GM19324 (cell line): ENCODE data around the gene MUSK.
"Not testable (repeated sequence)": the region's sequence is repeated elsewhere in the genome, so short reads cannot be mapped to it uniquely, and the experiment has no call there.

Experiments used
- ATAC-seq: cut with Tn5 transposase; IDR thresholded peaks from one replicate; pipeline ENCODE4 v1.9.1; 2021; ENCODE audit warnings: mild to moderate bottlenecking, moderate library complexity; ENCODE audit not compliant: unreplicated experiment, low FRiP score

Gene MUSK

DNA sequence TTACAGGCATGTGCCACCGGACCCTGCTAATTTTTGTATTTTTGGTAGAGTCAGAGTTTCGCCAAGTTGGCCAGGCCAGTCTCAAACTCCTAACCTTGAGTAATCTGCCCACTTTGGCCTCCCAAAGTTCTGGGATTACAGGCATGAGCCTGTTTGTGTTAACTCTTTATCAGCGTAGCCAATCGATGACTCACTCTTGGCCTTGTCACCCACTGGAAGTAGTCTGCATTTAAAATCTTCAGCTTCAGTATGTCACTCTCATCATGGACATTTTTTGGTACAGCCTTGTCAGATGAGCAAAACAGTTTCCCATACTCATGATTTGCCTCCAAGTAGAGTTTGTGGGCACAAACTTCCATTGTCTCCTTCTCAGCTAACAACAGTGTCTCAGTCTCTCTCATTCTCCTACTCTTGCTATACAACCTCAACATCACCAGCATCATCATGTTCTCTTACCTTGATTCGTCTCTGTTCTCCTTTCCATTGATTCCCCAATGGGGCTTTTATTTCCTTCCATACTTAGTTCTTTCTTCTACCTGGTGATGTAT, 22.5 kb downstream of the MUSK start:
- ATAC-seq, result no peak

DNA sequence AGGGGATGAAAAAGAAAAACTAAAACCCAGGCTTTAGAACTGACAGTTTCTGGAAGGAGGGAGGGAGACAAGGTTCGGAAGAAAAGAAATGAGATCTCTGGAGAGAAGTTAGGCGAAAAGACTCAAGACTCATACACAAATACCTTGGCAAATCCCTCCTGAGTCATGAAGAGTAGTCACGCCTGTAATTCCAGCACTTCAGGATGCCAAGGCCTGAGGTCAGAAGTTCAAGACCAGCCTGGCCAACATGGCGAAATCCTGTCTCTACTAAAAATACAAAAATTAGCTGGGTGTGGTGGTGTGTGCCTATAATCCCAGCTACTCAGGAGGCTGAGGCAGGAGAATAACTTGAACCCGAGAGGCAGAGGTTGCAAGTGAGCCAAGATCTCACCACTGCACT, 27.3 kb downstream of the MUSK start:
- not testable (repeated sequence) for ATAC-seq

- no peak for ATAC-seq
Observed at GRCh38 chr9:110700953-110701352, 32.4 kb downstream of the MUSK start.

- no peak for ATAC-seq
Observed at GRCh38 chr9:110703669-110704068, 35.1 kb downstream of the MUSK start.

GRCh38 chr9:110707419-110707818, 38.8 kb downstream of the MUSK start:
- no peak for ATAC-seq

GRCh38 chr9:110710420-110710819, 41.8 kb downstream of the MUSK start:
- no peak for ATAC-seq

GRCh38 chr9:110712955-110713354, 44.4 kb downstream of the MUSK start:
- no peak for ATAC-seq

GRCh38 chr9:110714314-110714713, 45.7 kb downstream of the MUSK start:
- no peak for ATAC-seq

GRCh38 chr9:110728058-110728457, 59.5 kb downstream of the MUSK start:
- ATAC-seq, result no peak

GRCh38 chr9:110729641-110730040, 61.0 kb downstream of the MUSK start:
- ATAC-seq, result no peak

- ATAC-seq, result no peak
Observed at GRCh38 chr9:110731437-110732028, 62.9 kb downstream of the MUSK start.

DNA sequence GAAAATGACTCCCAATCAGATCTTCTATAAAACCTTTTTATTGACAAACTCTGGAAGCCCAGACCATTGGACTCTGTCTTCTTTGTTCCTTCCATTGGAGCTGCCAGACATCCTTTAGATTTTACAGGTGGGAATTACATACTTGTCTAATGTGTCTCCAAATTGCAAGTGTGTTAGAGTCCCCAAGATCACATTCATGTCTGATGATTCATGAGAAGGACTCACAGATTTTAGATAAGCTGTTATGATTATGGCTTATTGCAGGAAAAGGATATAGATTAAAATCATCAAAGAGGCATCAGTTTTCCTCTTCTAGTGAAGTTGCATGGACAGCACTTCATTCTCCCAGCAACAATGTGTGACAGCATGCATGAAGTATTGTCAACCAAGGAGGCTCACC, 70.4 kb downstream of the MUSK start:
- ATAC-seq, result no peak

DNA sequence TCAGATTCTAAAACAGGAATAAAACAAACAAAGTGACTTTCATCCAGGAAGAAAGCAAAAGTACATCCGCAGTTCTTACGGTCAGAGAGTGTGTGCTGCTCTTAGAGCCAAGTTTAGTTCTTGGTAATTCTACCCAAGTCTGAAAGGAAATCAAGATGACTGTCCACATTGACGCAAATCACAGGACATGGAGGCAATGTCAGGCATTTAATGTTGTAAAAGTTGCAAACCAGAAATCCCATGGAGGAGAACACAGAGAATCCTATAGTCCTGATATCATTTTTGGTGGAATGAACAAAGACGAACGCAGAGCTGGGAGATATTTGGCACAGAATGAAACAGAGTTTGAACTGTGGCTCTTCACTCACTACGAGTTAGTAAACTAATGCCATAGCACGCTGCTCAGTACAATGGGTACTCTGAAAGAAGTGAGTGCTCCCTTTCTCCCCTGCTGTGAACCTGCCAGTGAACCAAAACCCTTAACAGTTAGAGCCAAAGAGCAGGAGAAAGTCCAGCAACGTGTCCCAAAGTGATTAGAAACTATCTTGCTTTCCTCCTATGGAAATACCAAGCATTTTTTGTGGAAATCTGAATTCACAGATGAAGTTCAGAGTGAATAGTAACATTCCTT, 74.3 kb downstream of the MUSK start:
- no peak for ATAC-seq

DNA sequence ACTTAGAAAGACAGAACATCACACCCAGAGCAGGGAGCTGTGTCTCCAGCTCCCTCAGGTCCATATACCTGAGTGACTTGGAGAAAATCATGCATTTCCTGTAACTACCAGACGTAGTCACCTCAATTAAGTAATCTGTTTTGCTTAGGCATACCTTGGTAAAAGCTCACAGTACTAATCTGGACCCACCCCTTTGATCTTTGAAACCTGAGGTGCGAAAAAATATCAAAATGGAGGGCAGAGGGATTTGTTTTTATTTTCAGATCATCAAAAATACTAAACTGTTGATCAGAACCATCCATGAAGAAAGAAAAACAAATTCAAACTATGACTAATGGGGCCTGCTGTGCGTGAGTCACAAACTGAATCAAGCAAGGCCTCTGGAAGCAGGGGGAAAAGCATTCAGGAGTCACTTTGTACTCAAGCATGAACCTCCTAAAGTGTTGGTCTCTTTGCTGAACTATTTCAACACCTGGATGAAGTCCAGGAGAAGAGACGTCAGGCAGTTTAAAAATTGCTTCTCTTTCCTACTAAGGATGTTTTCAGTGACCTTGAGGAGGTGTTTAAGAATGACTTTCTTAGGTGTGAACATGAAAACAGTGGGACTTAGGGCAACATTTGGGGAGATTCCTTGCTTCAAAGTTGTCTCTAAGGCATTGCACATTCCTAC, 76.3 kb downstream of the MUSK start:
- no peak for ATAC-seq

- ATAC-seq, result no peak
Observed at GRCh38 chr9:110745676-110746075, 77.1 kb downstream of the MUSK start.

DNA sequence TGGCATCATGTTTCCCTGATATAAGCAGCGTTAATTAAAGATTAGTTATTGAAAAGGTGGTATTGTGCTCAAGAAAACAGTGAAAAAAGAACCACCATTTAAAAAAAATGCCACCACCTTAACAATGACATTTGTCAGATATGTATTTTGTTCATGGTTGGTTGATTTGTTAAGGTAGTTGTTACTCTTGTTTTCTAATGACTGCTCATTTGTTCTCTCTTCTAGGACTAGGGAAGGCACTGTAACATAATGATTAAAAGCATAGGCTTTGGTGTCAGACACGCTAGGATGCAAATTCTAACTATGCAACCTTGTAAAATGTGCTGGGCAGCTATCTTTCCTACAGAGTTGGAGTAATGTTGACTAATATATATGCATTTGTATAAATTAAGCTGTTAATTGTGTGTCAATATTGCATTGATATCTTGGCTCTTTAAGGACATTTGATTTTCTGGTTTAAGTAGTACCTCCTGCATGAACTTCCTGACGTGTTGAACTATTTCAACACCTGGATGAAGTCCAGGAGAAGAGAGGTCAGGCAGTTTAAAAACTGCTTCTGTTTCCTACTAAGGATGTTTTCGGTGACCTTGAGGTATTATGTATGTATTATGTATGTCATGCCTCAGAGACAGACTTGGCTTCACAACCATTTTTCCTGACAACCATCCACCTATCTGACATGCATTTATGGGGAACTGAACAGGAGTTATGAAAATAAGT, 77.8 kb downstream of the MUSK start:
- ATAC-seq, result no peak

- no peak for ATAC-seq
Observed at GRCh38 chr9:110748251-110748893, 79.8 kb downstream of the MUSK start.

DNA sequence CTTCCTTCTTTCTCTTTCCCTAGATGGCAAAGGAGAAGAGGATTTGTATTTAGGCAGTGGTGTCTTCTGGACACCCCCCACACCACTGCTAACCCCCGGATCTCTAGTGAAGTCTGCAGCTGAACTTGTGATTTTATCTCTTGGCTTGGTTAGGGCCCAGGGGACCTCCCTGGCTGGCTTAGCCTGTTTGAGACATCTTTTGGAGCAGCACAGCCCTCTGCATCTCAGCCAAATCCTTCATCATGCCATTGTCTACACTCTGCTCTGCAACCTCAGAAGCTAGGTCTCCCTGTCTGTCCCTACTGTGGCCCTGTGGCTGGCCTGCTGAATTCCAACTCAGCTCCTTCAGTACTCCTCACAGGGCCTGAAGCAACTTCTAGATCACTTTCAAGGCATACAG, 81.7 kb downstream of the MUSK start:
- ATAC-seq, result no peak

GRCh38 chr9:110751971-110752370, 83.4 kb downstream of the MUSK start:
- ATAC-seq, result no peak

- no peak for ATAC-seq
Observed at GRCh38 chr9:110752766-110753165, 84.2 kb downstream of the MUSK start.
